MM.1S (cell line): Measurements from ENCODE around the gene ADAMTSL3.

Experiments
- DNase-seq: peaks from one replicate; pipeline ENCODE4 v3.0.0-alpha.2; 2015
- H2AFZ ChIP-seq: fragments of 300-600 bp; sonication (generic); 2 replicates; pipeline ENCODE4 v1.6.0; 2016; ENCODE audit warnings: antibody characterized with exemption, low read length
- H3F3A ChIP-seq: fragments of 300-600 bp; sonication (generic); 2 replicates; pipeline ENCODE4 v1.6.1; 2016; ENCODE audit warnings: mild to moderate bottlenecking, antibody characterized with exemption, low read length, moderate library complexity, mixed read lengths; ENCODE audit not compliant: insufficient read depth
- H3K27ac ChIP-seq: fragments of 300-600 bp; sonication (generic); 2 replicates; pipeline ENCODE4 v1.5.1; 2016; ENCODE audit warnings: mild to moderate bottlenecking, low read length
- H3K27me3 ChIP-seq: fragments of 300-600 bp; sonication (generic); replicated peaks from 2 replicates; pipeline ENCODE4 v1.6.0; 2016; ENCODE audit warnings: low read length; ENCODE audit not compliant: insufficient read depth
- H3K36me3 ChIP-seq: fragments of 300-600 bp; sonication (generic); replicated peaks from 2 replicates; pipeline ENCODE4 v1.6.1; 2016; ENCODE audit warnings: mild to moderate bottlenecking, low read length, mixed read lengths; ENCODE audit not compliant: insufficient read depth
- H3K4me1 ChIP-seq: fragments of 300-600 bp; sonication (generic); 2 replicates; pipeline ENCODE4 v1.6.1; 2016; ENCODE audit warnings: low read length, mixed read lengths
- H3K4me2 ChIP-seq: fragments of 300-600 bp; sonication (generic); 2 replicates; pipeline ENCODE4 v1.6.0; 2016; ENCODE audit warnings: low read depth, low read length
- H3K4me3 ChIP-seq: fragments of 300-600 bp; sonication (generic); 2 replicates; pipeline ENCODE4 v1.5.1; 2016; ENCODE audit warnings: low read length, mixed read lengths
- H3K79me2 ChIP-seq: fragments of 300-600 bp; sonication (generic); 2 replicates; pipeline ENCODE4 v1.6.1; 2016; ENCODE audit warnings: mixed run types, low read length, mixed read lengths
- H3K9ac ChIP-seq: fragments of 300-600 bp; sonication (generic); 2 replicates; pipeline ENCODE4 v1.6.1; 2016; ENCODE audit warnings: low read length, mixed read lengths
- H3K9me2 ChIP-seq: fragments of 300-600 bp; sonication (generic); replicated peaks from 2 replicates; pipeline ENCODE4 v1.6.1; 2016; ENCODE audit warnings: mild to moderate bottlenecking, low read length, mixed read lengths; ENCODE audit not compliant: insufficient read depth
- H3K9me3 ChIP-seq: fragments of 300-600 bp; sonication (generic); replicated peaks from 2 replicates; pipeline ENCODE4 v1.6.1; 2016; ENCODE audit warnings: mild to moderate bottlenecking, low read length, mixed read lengths; ENCODE audit not compliant: insufficient read depth
- H4K20me1 ChIP-seq: fragments of 300-600 bp; sonication (generic); 2 replicates; pipeline ENCODE4 v1.6.1; 2016; ENCODE audit warnings: mild to moderate bottlenecking, low read length, moderate library complexity, mixed read lengths; ENCODE audit not compliant: insufficient read depth
- CTCF ChIP-seq: fragments of 300-600 bp; sonication (generic); IDR thresholded peaks from 2 replicates; pipeline ENCODE4 v1.5.1; 2016; ENCODE audit warnings: antibody characterized with exemption, low read length, mixed read lengths
- EZH2 ChIP-seq: fragments of 300-600 bp; sonication (generic); optimal IDR thresholded peaks from 2 replicates; pipeline ENCODE3; 2017; ENCODE audit warnings: low read depth, mild to moderate bottlenecking, antibody characterized with exemption, low read length, mixed read lengths
- EZH2phosphoT487 ChIP-seq: fragments of 300-600 bp; sonication (generic); IDR thresholded peaks from 2 replicates; pipeline ENCODE4 v1.6.1; 2018; ENCODE audit warnings: antibody characterized with exemption, low read length

The ADAMTSL3 gene

GRCh38 chr15:83956887-83957286, 303.0 kb downstream of the ADAMTSL3 start:
- H3K27me3 ChIP-seq: no peaks in the 10 kb centered on the region
- no peak overlapping the region for H2AFZ ChIP-seq
- no peaks in the 10 kb centered on the region; the same call in 1 of the 2 replicates for H3F3A ChIP-seq
- H4K20me1 ChIP-seq: no peaks in the 10 kb centered on the region
- no peaks in the 10 kb centered on the region for H3K9me3 ChIP-seq
- H3K4me2 ChIP-seq: no peak overlapping the region
- no peaks in the 10 kb centered on the region for H3K36me3 ChIP-seq
- H3K9ac ChIP-seq: no peak overlapping the region
- H3K27ac ChIP-seq: no peak overlapping the region
- DNase-seq: no peak
- H3K79me2 ChIP-seq: no peaks in the 10 kb centered on the region
- TF ChIP-seq EZH2: no peak
- TF ChIP-seq CTCF: no peak
- no peak for TF ChIP-seq EZH2phosphoT487
- H3K4me1 ChIP-seq: peaks cover 21% of the 10 kb centered on the region
- no peak overlapping the region for H3K4me3 ChIP-seq
- no peaks in the 10 kb centered on the region for H3K9me2 ChIP-seq

DNA sequence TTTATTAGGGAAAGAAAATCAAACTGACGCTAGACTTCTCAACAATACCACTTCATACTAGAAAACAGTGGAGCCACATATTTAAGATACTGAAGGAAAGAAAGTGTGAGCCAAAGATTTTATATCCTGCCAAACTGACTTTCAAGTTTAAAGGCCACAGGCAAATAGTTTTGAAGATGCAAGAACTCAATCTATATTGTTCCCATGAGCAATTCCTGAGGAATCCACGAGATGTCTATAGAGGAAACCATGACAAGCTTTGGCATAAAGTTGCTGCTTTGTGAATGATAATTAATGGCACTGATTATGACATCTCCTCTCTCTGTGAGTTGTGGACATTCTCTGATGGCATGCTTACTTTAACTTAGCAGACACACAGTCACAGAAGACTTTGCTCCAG, 305.6 kb downstream of the ADAMTSL3 start:
- H2AFZ ChIP-seq: no peak overlapping the region
- H3K36me3 ChIP-seq: no peaks in the 10 kb centered on the region
- no peaks in the 10 kb centered on the region; the same call in 1 of the 2 replicates for H3F3A ChIP-seq
- no peak overlapping the region for H3K4me3 ChIP-seq
- no peak overlapping the region for H3K4me2 ChIP-seq
- no peak for DNase-seq
- H3K9ac ChIP-seq: no peak overlapping the region
- no peaks in the 10 kb centered on the region for H4K20me1 ChIP-seq
- H3K4me1 ChIP-seq: peaks cover 21% of the 10 kb centered on the region
- no peaks in the 10 kb centered on the region for H3K27me3 ChIP-seq
- no peaks in the 10 kb centered on the region for H3K9me2 ChIP-seq
- H3K27ac ChIP-seq: no peak overlapping the region
- no peaks in the 10 kb centered on the region for H3K9me3 ChIP-seq
- H3K79me2 ChIP-seq: no peaks in the 10 kb centered on the region
- TF ChIP-seq EZH2 (no peak), CTCF (no peak), EZH2phosphoT487 (no peak)

- Histone ChIP-seq H3K9me2 (no peaks in the 10 kb centered on the region), H3K27ac (no peak overlapping the region), H3K4me1 (peaks cover 14% of the 10 kb centered on the region), H4K20me1 (no peaks in the 10 kb centered on the region), H3K27me3 (no peaks in the 10 kb centered on the region), H3K9me3 (no peaks in the 10 kb centered on the region), H3K36me3 (no peaks in the 10 kb centered on the region), H2AFZ (no peak overlapping the region), H3K79me2 (no peaks in the 10 kb centered on the region), H3F3A (no peaks in the 10 kb centered on the region; the same call in 1 of the 2 replicates), H3K9ac (no peak overlapping the region), H3K4me3 (no peak overlapping the region), H3K4me2 (no peak overlapping the region)
- TF ChIP-seq EZH2: no peak
- TF ChIP-seq CTCF: no peak
- no peak for TF ChIP-seq EZH2phosphoT487
- no peak for DNase-seq
Observed at GRCh38 chr15:83960192-83960829, 306.4 kb downstream of the ADAMTSL3 start.
